Stimulated activated CD4-positive, alpha-beta T cell treated with anti-CD3 and anti-CD28 coated beads, Interleukin-1b, Interleukin-23, amount 100 ng/mL, for 24 hours (primary cell): ENCODE results near the gene MTMR3.
"Not testable (repeated sequence)": the region's sequence is repeated elsewhere in the genome, so short reads cannot be mapped to it uniquely, and the experiment has no call there.

Experiments used
- DNase-seq, 4 experiments: peaks; one replicate each; pipeline ENCODE4 v3.0.0-alpha.2; 2020; ENCODE audit warnings: low read depth in 4 of 4, low spot score in 1 of 4

MTMR3 gene

DNA sequence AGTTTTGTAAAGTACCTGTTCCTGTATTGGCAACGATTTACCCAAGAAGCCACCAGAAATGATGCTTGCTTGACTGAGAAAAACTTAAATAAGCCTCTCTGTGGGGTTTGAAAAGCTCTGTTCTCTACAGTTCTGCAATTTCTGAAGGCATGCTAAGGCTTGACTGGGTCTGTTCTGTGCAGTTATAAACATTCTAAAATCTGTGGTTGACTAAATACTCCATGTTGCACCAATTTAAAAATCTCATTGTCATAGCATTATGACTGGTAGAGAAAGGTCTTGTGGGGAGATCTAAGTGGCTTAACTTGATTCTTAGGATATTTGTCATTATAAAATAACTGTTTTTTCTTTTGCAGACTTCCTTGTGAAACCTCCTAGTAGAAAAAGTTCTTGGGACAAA is 73.7 kb downstream of the MTMR3 start:
- no peak for DNase-seq

DNA sequence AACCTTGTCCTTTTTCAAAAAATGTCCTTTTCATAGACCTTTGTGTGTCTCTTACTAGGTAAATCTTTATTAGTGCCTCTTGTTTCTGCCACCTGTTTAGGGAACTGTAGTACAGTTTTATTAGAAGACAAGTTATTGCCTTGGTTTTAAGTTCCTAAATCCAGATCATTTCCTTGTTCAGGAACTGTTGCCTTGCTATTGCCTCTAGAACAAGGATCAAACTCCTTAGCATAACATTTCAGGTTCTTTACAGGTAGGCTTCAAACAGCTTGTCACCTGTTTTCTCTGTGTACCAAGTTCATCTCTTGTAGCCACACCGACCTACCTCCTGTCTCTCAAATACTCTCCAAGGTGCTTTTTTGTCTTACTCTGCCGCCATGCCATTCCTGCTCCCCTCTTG is 75.2 kb downstream of the MTMR3 start:
- DNase-seq: no peak

DNA sequence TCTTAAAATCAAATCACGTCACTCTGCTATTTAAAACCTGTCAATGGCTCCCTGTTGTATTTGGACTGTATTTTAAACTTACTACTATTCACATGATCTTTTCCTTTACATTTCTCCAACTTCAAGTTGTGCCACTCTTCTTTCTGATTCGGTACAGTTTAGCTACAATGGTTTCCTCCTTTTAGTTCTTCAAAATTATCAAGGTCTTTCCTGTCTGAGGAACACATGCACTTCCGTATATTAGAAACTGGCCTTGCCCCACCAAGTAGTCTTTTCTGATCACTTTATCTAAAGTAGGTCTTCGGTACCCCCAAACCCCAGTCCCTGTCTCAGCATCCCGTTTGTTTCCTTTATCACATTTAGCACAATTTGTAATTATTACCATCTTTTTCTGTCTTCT is 81.8 kb downstream of the MTMR3 start:
- no peak for DNase-seq

DNA sequence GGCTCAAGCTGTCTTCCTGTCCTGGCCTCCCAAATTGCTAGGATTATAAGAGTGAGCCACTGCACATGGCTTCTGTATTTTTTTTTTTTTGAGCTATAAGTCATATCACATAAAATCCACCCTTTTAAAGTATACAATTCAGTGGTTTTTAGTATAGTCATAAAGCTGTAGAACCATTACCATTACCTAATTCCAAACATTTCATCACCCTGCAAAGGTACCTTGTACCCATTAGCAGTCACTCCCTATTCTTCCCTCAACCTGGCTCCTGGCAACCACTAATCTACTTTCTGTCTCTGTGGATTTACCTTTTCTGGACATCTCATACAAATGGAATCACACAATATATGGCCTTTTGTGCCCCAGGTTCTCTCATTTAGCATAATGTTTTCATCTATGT is 84.5 kb downstream of the MTMR3 start:
- DNase-seq: no peak

DNA sequence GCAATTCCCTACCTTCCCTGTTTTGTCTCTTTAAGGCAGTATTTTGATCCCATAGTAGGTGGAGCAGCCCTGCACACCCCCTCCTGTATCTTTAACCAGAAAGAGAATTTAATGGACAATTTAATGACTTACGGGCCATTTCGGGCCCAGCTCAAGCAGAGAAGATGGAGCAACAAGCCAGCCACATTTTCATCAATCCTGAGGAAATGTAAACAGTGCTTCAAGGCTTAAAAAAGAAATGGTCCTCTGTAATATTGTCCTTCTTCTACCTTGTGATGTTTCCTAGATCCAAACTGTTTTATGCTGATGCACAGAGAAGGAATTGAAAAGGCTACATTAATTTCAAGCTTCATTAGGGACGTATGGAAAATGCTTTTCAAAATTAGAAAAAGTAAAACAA is 88.6 kb downstream of the MTMR3 start:
- no peak for DNase-seq

DNA sequence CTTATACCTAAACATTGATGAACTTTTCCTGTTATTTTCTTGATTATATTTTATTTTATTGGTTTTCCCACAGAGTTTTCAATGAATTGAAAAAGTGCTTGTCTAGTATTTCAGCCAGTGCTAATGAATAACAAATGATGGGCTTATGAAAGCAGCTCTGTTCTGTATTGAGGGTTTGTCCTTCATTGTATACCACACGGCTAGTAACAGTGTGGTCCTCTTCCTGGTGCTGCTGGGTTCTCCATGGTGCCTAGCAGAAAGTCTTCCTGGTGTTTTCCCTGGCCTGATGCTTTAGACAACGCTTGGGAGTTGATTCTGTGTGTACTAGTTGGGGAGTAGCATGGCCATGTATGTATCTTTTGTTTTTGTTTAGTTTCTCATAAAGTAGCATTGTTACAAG is 89.1 kb downstream of the MTMR3 start:
- no peak for DNase-seq

DNA sequence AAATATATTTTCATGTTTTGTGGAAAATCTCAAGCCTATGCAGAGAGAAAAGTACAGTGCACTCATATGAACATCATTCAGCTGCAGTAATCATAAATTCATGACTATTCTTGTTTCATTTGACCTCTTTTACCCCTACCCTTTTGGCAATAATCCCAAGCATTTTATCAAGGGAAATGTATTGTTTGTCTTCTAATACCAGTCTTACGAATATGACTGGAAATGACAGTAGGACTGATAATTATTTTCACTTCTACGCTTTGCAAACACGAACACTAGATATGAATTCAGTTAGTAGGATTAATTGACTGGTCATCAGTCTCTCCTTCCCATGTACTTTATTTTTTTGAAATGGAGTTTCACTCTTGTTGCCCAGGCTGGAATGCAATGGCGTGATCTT is 90.3 kb downstream of the MTMR3 start:
- no peak for DNase-seq

DNA sequence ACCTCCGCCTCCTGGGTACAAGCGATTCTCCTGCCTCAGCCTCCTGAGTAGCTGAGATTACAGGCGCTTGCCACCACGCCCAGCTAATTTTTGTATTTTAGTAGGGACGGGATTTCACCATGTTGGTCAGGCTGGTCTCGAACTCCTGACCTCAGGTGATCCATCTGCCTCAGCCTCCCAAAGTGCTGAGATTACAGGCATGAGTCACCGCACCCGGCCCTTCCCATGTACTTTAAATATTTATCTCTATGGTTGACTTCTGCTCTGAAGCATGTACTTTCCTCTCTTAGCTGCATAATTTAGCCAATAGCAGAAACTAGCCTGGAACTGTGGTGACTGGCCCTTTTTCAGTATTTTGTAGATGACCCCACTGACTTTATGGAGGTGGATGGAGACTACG is 90.7 kb downstream of the MTMR3 start:
- DNase-seq: not testable (repeated sequence)

DNA sequence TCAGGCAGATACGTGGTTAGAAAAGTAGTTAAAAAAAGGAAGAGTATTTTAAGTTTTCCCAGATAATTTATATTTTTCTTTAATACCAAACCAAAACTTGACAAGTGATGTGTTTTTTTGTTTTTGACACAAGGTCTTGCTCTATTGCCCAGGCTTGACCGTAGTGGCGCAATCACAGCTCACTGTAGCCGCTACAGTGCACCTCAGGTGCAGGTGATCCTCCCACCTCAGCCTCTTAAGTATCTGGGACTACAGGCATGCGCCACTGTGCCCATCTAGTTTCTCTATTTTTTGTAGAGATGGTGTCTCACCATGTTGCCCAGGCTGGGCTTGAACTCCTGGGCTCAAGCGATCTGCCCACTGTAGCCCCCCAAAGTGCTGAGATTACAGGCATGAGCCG is 92.5 kb downstream of the MTMR3 start:
- DNase-seq: no peak

DNA sequence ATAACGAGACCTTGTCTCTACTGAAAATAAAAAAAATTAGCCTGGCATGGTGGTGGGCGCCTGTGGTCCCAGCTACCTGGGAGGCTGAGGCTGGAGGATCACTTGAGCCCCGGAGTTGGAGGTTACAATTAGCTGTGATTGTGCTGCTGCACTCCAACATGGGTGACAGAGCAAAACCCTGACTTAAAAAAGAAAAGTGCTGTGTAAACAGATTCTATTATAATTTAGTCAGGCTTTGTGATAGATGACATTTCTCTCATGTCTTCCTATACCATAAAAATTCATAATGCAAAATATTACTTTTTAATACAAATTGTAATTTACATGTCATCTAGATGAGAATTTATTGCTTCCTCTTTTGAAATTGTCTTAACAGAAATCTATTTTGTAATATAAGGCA is 94.1 kb downstream of the MTMR3 start:
- no peak for DNase-seq

DNA sequence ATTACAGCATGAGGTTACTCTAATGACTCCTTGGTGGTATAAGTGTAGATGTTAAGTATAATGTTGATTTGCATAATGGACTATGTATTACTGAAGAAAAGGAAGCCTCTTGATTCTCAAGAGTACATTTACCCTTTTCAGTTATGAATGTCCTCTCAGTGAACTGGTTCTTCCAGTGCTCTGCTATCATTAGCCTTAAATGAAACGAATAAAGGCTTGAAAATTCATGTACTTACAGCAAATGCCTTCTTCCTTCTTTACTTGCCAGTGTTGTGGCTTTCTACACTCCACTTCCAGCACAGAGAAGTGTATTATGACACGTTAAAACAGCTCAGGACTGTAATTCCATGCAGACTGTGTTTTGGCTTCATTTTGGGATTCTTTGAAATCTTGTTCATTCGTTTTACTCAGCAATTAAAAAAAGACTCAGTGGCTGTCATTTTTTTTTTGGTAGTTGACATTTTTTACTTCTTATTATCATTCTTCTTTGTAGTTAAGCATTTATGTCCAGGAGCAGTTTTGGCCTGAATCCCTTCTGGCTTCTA is 96.9 kb downstream of the MTMR3 start:
- no peak for DNase-seq

DNA sequence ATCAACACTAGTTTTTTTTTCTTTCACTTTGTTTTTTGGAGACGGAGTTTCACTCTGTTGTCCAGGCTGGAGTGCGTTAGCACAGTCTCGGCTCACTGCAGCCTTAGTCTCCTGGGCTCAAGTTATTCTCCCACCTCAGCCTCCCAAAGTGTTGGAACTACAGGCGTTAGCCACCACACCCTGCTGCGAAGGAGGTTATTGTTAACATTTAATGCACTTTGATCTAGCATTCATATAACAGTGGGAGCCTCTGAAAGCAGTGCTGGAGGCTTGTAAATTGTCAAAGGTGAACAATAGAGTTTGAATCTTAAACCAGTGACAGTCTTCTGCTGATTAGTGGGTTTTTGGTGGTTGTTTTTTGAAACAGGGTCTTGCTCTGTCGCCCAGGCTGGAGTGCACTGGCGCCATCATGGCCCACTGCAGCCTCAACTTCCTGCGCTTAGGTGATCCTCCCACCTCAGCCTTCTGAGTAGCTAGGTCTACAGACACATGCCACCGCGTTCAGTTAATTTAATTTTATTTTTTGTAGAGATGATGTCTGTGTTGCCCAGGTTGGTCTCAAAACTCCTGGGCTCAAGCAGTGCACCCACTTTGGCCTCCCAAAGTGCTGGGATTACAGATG is 100.4 kb downstream of the MTMR3 start:
- no peak for DNase-seq

DNA sequence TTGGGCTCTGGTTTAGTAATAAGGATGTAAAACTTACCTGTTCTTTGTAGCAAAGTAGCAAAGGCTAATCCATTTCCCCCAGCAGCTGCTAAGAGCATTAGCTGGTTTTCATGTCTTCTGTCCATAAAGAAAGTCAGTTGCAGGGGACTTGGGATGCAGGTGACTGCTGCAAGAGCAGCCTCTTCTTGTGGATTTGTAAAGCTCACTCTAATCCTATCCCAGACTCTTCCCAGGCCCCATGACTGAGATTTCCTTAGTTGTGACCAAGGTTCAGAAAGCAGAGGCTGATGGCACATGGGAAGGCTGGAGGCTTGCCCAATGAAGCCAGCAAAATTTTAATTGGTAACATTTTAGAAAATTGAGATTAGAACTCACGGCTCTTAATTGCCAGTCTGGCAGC is 102.9 kb downstream of the MTMR3 start:
- DNase-seq: no peak

DNA sequence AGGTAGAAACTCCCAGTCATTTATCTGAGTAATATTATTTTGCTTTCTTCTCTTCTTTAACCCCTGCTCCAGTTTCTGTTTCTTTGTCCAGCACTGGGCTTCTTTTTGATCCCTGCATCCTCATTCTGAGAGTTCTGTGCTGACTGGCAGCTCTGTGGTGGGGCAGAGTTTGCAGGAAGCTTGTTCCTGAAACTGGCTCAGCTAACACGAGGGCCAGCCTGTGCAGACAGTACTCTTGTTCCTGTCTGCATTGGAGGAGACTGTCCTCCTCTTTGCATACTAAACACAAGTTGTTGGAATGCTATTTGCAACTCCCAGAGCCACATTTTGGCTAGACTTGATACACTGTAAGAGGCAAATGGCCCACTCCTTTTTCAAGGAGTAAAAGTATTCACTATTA is 104.2 kb downstream of the MTMR3 start:
- DNase-seq: no peak

DNA sequence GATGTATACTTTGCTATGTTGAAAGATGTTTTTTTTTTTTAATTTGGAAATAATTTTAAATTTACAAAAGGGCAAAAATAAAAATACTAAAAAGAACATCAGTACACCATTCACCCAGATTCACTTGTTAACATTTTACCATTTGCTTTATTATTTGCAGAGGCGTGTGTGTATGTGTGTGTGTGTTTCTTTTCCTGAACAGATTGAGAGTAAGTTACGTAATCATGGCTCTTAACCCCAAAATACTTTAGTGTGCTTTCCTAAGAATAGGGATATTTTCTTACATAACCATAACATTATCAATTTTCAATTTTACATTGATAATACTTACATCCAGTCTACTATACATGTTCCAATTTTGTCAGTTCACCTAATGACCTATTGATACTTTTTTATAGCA is 105.7 kb downstream of the MTMR3 start:
- DNase-seq: no peak

DNA sequence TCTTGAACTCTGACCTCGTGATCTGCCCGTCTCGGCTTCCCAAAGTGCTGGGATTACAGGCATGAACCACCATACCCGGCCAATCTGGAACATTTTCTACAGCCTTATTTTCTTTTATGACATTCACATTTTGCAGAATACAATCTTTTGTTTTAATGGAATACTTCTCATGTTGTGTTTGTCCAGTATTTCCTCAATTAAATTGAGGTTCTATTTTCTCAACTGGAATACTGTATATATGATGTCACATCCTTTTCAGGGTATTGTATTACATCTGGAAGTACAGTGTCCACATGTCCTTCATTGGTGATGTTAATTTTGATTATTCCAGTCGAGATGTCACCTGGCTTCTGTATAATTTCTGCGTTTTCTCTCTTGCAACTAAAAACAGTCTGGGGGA is 106.5 kb downstream of the MTMR3 start:
- no peak for DNase-seq

DNA sequence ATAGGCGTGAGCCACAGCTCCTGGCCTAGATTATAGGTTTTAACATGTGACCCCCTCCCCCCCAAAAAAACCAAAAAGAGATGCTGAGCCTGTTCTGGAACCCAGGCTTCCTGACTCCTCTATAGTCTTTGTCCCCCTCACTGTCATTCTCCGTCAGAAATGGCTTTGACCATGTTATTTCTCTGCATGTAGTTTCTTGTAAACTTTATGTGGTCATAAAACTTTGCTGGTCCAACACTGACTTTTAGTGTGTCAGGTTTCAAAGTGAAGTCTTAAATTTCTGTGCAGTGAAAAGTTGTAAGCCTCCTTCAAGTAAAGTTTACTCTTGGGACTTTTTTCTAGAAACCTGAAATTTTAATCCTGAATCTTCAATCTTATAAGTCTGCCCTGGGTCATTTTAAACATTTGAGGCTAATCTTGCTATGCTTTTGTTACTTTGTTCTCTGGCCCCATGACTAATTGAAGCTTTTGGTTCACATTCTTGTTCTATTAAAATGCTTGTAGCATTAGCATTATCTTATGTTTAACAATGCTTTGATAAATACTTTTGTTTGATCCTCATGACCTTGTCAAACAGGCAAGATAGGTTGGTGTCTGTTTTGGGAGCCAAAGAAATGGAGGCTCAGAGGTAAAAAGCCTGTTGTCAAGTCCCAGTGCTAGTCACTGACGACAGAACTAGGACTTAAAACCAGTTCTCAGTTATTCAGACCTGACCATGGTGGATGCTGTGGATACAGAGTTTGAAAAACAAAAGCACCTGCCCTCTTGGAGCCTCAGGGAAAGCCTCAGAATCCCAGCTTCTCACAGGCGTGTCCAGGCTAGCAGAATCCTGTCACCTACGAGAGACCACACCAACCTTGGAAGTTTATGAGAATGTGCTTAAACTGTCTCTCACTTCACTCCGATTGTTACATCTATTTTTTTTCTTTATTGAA is 109.6 kb downstream of the MTMR3 start:
- DNase-seq: no peak

DNA sequence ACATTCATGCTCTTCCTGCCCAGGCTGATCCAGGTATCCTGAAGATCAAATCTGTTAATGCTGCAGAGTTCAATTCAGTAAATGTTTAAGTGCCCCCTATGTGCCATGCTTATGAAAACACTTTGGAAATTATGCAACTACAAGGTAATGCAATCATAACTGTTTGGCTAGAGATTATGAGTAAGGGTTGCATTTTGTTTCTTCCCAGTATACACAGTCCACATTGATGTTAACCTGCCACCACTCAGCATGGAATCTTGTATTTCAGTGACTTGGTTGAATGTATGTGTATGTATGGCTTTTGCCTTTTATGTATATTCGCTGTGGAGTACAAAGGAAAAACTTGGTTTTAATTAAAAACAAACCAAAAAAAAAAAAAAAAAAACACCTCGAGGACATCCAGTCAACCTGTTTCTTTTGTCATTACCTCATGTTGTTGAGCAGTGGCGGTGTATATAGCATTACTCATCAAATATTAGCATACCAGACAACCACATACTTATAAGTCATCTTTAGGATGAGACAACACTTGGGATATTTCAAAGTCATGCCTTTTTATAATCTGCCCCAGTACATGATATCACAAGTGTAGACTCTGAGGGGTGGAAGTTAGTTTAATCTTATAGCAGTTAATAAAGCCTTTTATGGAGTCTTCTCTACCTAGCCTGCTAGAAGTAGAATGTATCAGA is 111.2 kb downstream of the MTMR3 start:
- no peak for DNase-seq

DNA sequence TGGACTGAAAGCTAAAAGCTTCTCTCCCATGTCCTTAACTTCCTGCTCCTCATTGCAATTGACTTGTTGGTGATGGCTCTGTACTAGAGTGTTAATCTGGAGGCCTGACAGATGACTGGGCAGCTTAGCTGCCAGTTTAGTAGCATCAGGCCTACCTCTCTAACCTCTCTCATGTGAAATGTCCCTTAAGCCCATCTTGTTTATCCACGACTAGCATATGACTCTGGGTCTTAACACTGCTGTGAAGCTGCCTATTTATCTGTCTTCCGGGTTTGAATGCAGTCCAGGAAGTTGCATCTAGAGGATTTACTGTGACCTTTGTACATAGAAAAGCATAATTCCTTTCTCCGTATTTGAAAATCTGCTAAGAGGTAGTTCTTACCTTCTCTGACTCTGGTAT is 112.0 kb downstream of the MTMR3 start:
- DNase-seq: no peak

DNA sequence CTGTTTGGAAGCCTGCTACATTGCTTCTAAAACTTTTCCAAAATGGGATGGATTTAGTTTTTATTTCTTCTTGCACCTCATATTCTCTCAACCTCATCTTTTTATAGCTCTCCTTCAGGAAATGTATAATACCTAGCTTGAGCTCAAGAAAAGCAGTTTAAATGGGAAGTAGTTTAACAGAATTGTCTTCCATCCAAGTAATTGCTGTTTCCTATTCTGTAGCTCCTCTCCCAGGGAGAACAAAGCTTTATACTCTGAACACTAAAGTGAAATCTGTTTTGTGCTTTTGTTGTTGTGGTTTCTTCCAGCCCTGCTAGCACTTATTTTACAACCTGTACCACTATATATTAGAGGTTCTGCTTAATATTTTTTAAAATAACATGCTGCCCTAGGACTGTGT is 114.1 kb downstream of the MTMR3 start:
- DNase-seq: no peak

DNA sequence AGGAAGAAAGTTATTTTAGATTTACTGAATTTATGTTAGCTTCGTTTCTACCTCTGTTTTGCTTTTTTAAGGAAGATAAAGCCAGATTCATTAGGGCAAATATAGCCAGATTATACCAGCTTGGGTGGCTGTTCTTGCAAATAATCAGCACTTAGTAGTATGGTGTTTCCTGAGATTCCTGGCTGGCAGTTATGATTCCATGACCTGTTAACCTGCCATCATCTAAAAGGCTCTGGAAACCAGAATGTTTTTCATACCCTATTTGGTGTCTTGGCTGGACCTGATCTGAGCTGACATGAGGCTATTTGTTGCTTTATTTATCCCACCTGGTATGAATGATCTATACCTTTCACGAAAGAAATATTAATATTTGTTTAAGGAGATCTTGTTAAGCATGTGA is 114.5 kb downstream of the MTMR3 start:
- DNase-seq: no peak
